HL-60 (cell line): ENCODE measurements around the gene KRTAP4-12.

ENCODE experiments used
- DNase-seq, 2 experiments: peaks; one replicate each; pipeline ENCODE4 v3.0.0-alpha.2; 2010 to 2020; ENCODE audit warnings: low read depth in 1 of 2, low spot score in 1 of 2
- H3K27ac ChIP-seq: fragments of 250-450 bp; sonication (Bioruptor Pico); replicated peaks from 2 replicates; pipeline ENCODE4 v1.5.1; 2020; ENCODE audit warnings: mild to moderate bottlenecking, moderate library complexity
- H3K27me3 ChIP-seq: fragments of 250-450 bp; sonication (Bioruptor Pico); 2 replicates; pipeline ENCODE4 v1.5.1; 2021; ENCODE audit warnings: mild to moderate bottlenecking, moderate library complexity; ENCODE audit not compliant: insufficient read depth, poor library complexity, severe bottlenecking
- H3K4me3 ChIP-seq: replicated peaks from 2 replicates; pipeline ENCODE4 v1.5.1; 2011; ENCODE audit warnings: mild to moderate bottlenecking, control low read depth, low read length; ENCODE audit not compliant: insufficient read depth
- CTCF ChIP-seq: IDR thresholded peaks from one replicate; pipeline ENCODE4 v1.5.1; 2011; ENCODE audit warnings: low read length, control low read depth, inconsistent platforms; ENCODE audit not compliant: insufficient read depth
- GABPA ChIP-seq: IDR thresholded peaks from 2 replicates; pipeline ENCODE4 v1.6.1; 2012; ENCODE audit warnings: low read depth
- POLR2AphosphoS5 ChIP-seq: IDR thresholded peaks from 2 replicates; pipeline ENCODE4 v1.6.1; 2012; ENCODE audit warnings: low read depth
- REST ChIP-seq: IDR thresholded peaks from 2 replicates; pipeline ENCODE4 v1.6.1; 2012; ENCODE audit warnings: low read depth; ENCODE audit not compliant: insufficient replicate concordance
- SPI1 ChIP-seq: IDR thresholded peaks from 2 replicates; pipeline ENCODE4 v1.6.1; 2012; ENCODE audit warnings: low read depth, mild to moderate bottlenecking, borderline replicate concordance

Gene KRTAP4-12

GRCh38 chr17:41133880-41134735 lies 10.1 kb upstream of the KRTAP4-12 start:
- no peak for DNase-seq
- TF ChIP-seq POLR2AphosphoS5: no peak
- Histone ChIP-seq H3K27me3 (no peaks in the 10 kb centered on the region), H3K27ac (no peak overlapping the region), H3K4me3 (no peak overlapping the region)

- no peak for DNase-seq
- Histone ChIP-seq H3K27ac (no peak overlapping the region), H3K4me3 (no peak overlapping the region)
Observed at GRCh38 chr17:41131979-41132378, 8.0 kb upstream of the KRTAP4-12 start.

GRCh38 chr17:41127371-41127770 lies 3.4 kb upstream of the KRTAP4-12 start:
- H3K27me3 ChIP-seq: no peaks in the 10 kb centered on the region
- no peak for DNase-seq
- H3K4me3 ChIP-seq: no peak overlapping the region
- no peak overlapping the region for H3K27ac ChIP-seq
- TF ChIP-seq REST: no peak
- no peak for TF ChIP-seq CTCF
- TF ChIP-seq SPI1: no peak
- TF ChIP-seq POLR2AphosphoS5: no peak
- no peak for TF ChIP-seq GABPA

More at GRCh38 chr17:41131979-41132378, 8.0 kb upstream of the KRTAP4-12 start:
- TF ChIP-seq REST: no peak
- no peak for TF ChIP-seq SPI1
- TF ChIP-seq CTCF: no peak
- no peak for TF ChIP-seq POLR2AphosphoS5
- no peak for TF ChIP-seq GABPA
- no peaks in the 10 kb centered on the region for H3K27me3 ChIP-seq

- Histone ChIP-seq H3K4me3 (no peak overlapping the region), H3K27ac (no peak overlapping the region), H3K27me3 (no peaks in the 10 kb centered on the region)
- DNase-seq: no peak
- no peak for TF ChIP-seq POLR2AphosphoS5
- TF ChIP-seq REST: no peak
- TF ChIP-seq SPI1: no peak
- no peak for TF ChIP-seq GABPA
Observed at GRCh38 chr17:41126412-41126811, 2.4 kb upstream of the KRTAP4-12 start.
